ENCODE results near the gene SIRPD.

Gene SIRPD

GRCh38 chr20:1489325-1489724, 68.2 kb downstream of the SIRPD start:
- TF ChIP-seq, protein P1, sequence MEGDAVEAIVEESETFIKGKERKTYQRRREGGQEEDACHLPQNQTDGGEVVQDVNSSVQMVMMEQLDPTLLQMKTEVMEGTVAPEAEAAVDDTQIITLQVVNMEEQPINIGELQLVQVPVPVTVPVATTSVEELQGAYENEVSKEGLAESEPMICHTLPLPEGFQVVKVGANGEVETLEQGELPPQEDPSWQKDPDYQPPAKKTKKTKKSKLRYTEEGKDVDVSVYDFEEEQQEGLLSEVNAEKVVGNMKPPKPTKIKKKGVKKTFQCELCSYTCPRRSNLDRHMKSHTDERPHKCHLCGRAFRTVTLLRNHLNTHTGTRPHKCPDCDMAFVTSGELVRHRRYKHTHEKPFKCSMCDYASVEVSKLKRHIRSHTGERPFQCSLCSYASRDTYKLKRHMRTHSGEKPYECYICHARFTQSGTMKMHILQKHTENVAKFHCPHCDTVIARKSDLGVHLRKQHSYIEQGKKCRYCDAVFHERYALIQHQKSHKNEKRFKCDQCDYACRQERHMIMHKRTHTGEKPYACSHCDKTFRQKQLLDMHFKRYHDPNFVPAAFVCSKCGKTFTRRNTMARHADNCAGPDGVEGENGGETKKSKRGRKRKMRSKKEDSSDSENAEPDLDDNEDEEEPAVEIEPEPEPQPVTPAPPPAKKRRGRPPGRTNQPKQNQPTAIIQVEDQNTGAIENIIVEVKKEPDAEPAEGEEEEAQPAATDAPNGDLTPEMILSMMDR (IDR thresholded peaks at IDR 0.05; ENCODE audit: low read depth, low read length) = no peak
- no peak overlapping the region for H3K4me3 ChIP-seq (ENCODE audit: low read depth, low read length)

GRCh38 chr20:1486566-1486965, 70.9 kb downstream of the SIRPD start:
- H3K4me3 ChIP-seq (ENCODE audit: low read depth, low read length) = no peak overlapping the region
- TF ChIP-seq, protein P1 (IDR thresholded peaks at IDR 0.05; ENCODE audit: low read depth, low read length) = no peak

DNA sequence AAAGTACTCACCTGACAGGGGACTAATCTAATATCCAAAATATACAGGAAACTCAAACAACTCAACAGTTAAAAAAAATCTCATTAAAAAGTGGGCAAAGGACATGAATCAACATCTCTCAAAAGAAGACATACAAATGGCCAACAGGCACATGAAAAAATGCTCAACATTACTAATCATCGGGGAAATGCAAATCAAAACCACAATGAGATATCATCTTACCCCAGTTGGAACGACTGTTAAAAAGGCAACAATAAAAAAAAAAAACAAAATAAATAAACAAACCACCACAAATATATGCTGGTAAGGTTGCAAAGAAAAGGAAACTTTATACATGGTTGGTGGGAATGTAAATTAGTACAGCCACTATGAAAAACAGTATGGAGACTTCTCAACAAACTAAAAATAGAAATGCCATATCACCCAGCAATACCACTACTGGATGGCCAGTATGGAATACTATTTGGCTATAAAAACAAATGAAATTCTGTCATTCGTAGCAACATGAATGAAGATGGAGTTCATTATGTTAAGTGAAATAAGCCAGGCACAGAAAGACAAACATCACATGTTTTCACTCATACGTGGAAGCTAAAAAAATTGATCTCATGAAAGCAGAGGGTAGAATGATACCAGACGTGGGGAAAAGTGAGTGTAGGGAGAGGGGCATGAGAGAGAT, 72.9 kb downstream of the SIRPD start:
- H3K4me3 ChIP-seq (ENCODE audit: low read depth, low read length) = no peak overlapping the region

More for the DNA sequence above, 72.9 kb downstream of the SIRPD start:
- TF ChIP-seq, protein P1 (IDR thresholded peaks at IDR 0.05; ENCODE audit: low read depth, low read length) = no peak
